NCI-H2107 (cell line): ENCODE results near the gene SLC2A9.

Source experiments
- DNase-seq: peaks from one replicate; lab custom pipeline; 2025; lab: John Stamatoyannopoulos, UW

Gene SLC2A9

DNA sequence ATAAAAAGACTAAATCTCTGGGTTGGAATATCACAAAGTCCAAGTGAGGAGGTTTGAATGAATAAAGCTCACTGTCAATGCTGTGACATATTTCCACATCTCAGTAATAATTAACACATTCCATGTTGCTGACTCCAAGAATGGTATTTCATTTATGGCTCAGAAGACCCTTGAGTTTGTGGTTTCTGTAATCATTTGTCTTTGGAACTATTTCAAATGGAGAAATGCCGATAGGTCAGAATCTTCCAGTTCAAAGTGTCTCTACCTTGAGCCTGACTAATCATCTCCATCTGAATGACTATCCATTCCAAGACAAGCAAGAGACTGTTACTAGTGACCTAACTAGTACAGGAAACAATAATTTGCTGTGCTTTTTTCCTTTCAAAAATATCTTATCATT, 24.2 kb upstream of the SLC2A9 start:
- no peak for DNase-seq

DNA sequence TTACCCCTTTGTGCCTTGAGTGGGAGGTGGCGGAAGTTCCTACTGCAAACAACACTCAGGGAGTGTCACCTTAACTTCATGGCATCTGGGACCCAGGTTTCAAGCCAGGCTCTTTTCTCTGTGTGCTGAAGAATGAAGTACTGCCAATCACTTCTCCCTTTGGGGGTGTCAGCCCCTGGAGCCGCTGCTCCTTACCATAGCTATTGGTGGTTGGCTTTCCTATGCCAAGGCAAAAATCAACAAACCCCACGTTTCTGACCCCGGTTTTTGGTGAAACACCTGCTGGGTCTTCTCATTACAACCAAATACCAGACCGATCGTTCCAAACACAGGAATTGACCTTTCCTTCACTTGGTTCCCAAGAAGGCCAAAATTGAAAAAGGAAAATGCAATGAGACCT, 19.7 kb upstream of the SLC2A9 start:
- DNase-seq = no peak

DNA sequence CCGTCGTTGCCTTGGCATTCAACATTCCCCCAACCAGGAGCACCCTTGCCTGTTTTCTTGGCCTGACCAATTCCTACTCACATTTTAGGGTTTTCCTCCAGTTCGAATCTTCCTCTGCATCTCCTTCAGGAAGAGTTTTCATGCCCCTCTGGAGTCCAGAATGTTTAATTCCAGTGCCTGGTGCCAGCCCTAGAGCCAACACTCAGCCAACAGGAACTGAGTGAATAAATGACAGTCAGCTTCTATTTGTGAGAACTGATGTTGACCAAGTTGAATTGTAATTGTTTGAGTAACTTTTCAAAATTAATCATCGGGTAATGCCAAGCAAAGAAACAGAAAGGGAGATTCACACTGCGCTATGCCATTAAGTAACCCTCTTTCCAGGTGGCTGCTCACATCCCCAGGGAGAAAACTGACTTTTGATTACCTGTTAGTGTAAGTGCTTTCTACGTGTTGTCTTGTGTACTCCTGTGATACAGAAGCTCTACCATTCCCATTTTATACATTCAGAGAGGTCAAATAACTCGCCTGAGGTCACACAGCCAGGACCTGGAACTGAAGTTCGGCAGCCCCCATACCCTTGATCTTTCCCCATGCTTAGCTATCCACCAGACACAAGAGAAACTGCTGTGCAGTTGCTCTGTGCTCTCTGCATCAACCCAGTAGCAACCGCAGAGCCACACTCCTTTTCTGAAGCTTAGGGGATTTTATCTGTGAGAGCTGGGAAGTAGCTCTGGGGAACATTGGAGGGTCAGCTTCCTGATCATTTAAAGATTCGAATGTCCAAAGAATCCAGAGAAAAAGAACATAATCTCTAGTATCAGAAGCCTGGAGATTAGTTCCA, 19.0 kb upstream of the SLC2A9 start:
- no peak for DNase-seq

DNA sequence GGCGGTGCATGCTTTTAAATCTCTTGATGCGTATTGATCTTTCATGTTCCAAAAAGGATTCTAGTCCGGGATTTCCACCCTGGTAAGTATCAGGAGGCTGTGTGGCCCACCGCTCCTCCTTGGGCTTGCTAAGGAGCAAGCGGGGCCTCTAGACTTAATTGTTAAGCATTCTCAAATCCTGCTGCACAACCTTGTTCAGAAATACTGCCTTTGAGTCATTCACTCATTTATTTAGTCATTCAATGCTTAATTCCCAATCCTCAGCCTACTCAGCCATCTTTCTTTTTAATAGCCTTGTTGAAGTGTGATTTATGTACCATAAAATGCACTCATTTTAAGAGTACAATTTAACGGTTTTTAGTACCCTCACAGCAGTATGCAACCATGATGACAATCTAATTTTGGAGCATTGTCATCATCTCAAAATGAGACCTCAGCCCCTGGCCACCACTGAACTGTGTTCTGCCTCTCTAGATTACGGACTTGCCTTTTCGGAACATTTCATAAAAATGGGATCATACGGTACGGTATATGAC, 15.6 kb upstream of the SLC2A9 start:
- DNase-seq = no peak

DNA sequence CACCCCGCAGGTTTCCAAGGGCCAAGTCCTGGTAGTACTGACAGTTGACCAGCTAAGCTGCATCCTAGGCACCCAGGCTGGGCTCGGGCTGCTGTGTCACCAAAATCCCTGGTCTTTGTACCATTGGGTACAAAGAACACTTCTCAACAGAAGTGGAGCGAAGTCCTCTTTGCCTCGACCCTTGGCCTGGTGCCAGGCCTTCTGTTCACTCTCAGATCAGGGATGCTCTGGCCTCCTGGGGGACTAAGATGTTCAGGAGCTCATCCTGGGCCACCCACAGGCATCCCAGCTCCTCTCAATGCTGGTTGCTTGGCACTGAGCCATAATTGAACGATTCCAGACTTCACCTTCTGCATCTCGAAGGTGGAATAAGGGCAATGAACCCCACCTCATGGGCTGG, 13.8 kb upstream of the SLC2A9 start:
- no peak for DNase-seq

DNA sequence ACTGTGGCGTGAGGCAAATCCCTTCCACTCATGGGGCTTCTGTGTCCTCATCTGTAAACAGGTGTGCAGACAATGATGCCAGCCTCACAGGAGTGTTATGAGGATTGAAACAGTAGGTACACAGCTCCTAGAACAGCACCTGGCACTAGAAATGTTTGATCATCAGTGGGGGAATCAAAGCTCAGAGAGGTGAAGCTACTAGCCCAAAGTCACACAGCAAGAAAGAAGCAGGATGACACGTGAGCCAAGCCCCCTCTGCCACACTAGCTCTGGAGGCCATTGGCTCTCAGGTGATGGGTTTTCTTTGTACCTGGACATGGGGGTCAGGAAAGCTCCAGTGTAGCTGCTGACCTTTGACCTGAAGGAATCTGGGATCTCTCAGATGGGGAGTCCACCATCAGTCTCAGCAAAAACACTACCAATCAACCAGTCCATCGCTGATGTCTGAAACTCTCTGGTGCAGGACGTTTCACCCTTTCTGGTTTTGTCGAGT, 13.4 kb upstream of the SLC2A9 start:
- DNase-seq = no peak

DNA sequence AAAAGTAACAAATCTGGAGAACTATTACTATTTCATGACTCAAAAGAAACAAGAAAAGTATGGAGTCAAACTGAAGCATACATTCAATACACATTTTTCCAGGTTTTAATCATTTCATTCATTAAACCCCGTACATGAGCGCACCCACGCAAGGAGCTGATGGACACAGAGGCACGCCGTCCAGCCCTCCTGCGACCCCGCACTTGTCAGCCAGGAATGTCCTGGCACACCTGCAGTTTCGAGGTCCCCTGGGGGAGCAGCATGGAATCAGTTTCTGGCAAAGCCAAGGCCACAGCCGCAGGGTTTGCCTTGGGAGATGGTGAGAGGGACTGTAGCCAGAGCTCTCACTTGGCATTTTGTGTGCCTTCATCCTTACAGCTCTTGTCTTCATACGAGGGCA, 12.8 kb upstream of the SLC2A9 start:
- no peak for DNase-seq

DNA sequence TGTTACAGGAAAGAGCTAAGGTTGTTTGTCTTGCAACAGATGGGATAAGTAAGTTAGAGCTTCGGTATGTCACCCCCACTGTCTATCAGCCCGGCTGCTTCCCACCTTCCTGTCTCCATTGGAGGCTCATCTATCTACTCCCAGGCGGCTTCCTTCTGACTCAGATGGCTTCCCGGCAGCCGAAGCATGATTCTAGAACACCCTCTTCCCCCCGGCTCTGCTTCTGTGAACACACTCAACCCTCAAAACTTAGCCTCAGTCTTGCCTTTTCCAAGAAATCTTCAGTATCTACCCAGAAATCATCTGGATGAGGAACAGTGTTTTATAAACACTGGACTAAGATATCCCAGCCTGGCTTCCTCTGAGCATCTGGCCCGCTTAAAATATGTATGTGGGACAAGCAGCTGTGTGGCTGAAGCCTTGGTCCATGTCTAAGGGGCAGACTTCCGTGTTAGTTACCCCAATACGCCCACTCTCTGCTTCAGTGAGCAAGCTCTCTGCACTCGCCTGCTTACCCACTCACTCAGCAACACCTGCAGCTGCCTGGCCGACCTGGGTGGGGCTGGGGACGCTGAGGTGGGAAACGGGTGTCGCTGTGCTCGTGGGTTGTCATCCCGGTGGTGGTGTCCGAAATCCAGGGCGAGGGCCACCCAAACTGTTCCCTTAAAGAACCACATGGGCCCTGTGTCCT, 12.0 kb upstream of the SLC2A9 start:
- DNase-seq = no peak

DNA sequence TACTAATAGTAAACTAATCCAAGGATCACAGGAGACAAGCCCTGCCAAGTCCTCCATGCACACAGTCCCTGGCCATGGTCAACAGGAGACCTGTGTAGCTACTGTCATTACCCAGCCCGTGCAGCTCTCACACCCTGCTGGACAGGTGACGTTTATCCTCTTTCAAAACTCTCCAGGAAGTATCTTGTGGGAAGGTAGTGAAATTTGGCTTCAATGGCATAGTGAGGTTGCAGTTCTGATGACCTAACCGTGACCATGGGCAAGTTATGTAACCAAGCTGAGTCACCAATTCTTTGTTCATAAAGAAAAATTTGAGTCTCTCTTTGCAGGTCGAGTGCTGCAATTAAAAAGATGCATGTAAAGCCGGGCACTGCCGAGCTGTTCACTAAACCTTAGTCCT, 11.3 kb upstream of the SLC2A9 start:
- DNase-seq = no peak

DNA sequence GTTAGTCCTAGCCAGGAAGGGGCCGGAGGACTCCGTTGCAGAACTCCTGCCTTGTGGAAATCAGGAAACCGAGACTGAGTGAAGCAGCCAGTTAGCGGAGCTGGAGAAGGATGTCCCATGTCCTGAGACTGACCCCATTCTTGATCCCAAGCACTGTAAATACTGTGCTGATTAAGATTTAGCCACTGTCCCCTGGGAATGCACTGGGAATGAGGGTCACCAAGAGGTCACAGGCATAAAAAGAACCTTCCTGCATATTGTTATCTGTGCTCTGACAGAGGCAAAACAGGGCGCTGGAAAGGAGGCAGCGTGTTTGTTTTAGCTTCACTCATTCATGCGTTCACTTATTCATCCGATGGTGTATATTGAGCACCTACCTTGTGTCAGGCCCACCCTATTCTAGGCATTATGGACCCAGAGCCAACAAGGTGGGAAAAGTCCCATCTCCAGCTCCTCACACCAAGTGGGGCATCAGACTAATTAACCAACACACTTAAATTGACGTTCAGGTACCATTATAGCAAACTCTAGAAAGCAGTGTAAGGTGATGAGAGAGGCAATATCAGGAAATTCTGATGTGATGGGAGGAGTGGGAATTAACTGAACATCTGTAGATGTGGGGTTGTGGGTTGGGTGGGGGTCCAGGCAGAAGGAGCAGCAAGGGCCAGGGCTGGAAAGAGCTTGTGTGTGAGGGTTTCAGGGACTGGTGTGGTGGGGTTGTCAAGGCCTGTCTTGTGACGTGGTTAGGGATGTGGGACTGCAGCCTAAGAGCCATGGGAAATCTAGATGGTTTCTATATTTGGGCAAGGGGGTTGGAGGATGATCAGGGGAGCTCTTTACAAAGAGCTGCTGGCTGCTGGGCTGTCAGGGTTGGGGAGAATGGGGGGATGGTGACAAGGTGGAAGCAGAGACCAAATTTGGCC, 10.6 kb upstream of the SLC2A9 start:
- DNase-seq = no peak

DNA sequence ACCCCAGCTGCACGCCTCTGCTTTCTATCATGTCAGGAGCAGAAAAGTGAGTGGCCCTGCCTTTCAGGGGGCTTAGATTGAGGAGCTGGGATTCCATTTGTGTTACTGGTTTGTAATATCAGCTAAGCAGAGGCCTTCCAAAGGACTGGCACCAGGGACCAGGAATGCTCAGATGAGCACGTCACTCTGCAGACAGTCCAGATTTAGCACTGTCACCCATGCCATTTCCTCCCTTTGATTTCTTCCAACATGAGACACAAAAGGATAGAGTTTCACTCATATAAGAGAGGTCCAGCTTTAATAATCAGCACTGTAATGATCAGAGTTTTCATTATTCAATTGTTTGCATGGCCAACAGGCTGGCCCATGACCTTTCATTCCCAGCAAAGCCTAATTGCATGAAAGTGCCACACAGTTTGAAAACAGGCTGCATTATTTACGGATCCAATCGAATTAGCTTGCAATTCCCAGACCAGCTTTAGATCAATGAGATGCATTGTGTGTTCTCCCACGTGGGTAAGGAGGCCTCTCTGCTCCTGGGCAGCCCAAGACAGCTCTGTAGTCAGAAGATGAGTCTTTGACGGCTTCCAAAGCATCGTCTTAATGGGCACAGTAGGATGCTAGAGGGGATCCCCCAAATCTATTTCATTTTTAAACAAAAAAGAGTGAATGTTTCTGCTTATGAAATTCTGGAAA, 9.8 kb upstream of the SLC2A9 start:
- DNase-seq = no peak

DNA sequence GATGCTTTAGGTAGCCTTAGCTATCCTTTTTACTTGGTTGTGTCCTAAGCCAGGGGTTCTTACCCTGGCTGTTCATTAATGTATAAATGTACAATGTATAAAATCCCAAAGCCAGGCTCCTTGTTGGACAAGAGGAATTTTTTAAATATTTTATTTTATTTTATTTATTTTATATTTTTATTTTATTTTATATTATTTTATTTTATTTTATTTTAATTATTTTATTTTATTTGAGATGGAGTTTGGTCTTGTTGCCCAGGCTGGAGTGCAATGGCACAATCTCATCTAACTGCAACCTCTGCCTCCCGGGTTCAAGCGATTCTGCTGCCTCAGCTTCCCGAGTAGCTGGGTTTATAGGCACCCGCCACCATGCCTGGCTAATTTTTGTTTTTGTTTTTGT, 8.1 kb upstream of the SLC2A9 start:
- DNase-seq = no peak

DNA sequence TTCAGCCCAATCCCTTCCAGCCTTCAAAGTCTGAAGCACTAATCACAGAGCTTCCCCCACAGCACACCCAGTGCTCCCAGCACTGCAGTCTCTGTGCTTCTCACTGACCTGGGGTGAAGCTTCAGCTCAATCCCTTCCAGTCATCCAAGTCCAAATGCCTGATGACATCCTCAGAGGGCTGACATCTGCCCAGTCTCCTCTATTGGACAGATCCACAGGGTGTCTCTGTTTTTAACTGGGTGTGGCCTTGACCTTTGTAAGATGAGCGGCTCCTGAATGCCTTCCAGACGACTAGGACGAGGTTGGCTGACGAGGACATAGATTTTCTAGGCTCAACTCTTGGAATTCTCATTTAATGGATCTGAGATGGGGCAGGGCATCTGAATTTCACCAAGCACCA, 7.6 kb upstream of the SLC2A9 start:
- DNase-seq = no peak

DNA sequence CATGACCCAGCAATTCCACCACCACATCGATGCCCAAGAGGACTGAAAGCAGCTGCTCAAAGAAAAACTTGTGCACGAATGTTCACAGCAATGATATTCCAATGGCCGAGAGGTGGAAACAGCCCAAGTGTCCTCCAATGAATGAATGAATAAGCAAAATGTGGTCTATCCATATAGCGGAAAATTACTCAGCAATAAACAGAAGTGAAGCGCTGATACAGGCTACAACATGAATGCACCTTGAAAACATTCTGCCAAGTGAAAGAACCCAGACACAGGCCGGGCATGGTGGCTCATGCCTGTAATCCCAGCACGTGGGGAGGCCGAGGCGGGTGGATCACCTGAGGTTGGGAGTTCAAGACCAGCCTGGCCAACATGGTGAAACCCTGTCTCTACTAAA, 5.2 kb upstream of the SLC2A9 start:
- DNase-seq = no peak

DNA sequence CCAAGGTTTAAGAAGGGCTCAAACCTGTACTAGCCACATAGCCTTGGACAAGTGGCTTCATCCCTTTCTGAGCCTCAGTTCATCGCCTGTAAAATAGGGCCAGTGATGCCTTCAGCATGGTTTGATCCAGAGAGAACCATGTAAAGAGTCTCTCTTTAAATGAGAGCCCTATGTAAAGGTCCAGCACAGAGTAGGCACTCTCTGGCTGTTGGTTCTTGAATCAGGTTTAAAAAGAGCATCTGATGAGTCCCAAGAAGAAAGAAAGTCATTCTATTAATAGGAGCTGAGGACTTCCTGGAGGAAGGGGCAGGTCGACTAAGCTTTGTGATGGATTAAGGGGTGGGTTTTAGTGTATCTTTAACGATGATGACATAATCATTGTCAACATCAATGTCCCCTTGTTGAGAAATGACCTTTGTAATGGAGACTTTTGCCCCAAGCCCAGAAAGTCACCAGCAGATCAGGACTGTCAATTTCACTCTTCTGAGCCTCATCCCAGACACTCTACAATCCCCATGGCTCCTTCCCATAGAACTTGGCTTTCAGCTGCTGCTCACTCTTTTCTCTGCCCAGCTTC, 4.0 kb upstream of the SLC2A9 start:
- DNase-seq = no peak

DNA sequence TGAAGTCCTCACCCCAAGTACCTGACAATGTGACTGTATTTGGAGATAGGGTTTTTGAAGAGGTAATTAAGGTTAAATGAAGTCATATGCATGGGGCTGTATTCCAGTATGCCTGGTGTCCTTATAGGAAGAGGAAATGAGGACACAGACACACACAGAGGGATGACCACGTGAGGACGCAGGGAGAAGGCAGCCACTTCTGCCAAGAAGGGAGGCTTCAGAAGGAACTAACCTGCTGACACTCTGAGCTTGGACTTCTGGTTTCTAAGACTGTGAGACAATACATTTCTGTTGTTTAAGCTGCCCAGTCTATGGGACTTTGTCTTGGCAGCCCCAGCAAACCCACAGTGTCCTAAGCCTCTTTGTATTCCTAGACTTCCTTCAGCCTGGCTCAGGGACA, 3.0 kb upstream of the SLC2A9 start:
- DNase-seq = no peak

DNA sequence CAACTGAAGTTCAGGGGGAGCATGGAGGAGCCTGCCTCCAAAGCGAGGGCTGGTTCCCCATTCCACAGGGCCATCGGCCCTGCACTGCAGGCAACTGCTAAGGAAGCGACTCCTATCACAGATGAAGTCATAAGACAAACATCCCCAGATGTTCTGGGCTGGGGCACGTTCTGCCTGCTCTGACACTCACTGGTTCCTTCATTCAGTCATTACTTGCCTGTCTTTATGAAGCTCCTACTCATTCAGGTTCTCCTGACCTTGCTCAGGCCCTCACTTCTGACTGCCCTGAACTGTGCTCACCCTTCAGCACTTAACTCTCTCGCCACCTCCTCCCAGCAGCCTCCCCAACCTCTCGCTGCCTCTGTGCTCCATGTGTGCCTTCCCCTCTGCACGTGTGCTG, 2.5 kb upstream of the SLC2A9 start:
- no peak for DNase-seq

DNA sequence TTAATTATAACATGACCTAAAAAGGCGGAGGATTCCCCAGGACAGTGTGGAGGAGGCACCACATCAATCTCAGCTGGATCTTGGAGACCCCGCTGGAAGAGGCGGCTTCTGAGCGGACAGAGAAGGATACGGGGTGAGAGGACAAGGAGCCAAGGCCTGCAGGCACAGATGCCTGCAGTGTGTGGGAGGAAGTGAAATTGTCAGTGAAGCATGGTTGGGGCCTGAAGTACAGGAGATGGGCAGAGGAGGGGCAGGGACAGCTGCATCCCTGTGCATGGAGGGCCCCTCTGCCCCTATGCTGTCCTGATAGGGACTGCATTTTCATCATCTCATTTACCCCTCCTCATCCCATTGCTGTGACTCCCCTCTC, 1.7 kb upstream of the SLC2A9 start:
- DNase-seq = no peak

DNA sequence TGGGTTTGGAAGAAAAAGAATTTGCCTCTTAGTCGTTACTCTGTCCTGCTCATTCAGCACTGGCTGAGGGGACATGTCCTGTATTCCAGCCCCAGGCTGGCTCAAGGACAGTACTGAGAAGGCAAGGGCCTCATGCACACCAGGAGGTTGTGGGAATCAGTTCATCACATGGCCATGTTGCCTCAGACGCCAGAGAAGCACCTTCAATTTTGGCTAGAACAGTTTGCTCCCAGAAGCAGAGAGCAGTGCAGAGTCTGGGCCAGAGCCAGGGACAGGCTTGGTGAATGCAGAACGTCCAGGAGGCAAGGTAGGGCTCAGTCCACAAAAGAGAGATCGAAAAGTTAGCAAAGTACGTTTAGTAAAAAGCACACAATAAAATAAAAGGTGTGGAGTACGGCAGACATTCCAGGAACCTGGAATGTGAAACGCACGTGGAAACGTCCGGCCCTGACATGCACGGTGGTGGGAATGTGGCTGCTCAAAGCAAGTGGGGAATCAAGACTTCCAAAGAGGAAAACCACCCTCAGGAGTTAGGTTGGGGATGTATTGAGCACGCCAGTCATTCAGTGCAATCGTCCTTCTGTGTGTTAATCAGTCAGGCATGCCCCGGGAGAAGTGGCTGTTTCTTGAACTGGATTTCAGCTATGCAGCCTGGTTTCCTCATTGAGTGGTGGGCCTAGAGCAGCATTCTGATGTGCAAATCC, 1.2 kb upstream of the SLC2A9 start:
- no peak for DNase-seq

DNA sequence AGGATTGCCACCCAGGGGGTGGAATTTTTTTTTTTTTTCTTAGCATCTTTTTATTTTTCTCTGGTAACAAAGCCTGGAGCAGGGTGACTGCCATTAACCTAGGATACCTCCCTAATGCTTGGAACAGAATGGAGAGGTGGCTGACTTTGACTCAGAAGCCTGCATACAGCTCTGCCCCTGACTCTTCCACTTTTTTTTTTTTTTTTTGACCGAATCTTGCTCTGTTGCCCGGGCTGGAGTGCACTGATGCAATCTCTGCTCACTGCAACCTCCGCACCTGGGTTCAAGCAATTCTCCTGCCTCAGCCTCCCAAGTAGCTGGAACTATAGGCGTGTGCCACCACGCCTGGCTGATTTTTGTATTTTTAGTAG, 341 bp upstream of the SLC2A9 start:
- DNase-seq = no peak

DNA sequence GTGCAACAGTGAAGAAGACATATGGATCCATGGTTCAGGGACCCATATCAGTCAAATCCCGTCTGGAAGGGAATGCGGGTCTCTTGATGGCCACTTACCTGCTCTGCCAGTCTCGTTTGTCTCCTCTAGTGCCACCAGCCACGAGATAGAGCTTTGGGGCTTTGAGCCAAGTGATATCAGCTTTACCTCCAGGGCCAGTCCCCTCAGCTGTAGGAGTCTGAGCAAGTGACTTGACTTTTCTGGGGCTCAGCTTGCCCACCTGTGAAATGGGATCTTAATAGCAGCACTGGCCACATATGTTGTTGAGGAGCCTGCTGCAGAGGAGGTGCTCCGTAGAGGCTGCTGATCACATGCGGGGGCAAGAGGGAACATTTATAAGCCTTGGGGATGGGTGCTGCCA, 1.2 kb downstream of the SLC2A9 start:
- no peak for DNase-seq
